HEK293 (cell line): ENCODE measurements around the gene EPM2A.

Experiments used
- MYNN ChIP-seq: fragments of 450-650 bp; formaldehyde crosslinking; IDR thresholded peaks from 2 replicates; pipeline ENCODE4 v1.5.1; 2016; ENCODE audit warnings: missing biosample characterization, missing genetic modification characterization, borderline replicate concordance
- SCRT1 ChIP-seq: fragments of 450-650 bp; formaldehyde crosslinking; IDR thresholded peaks from 2 replicates; pipeline ENCODE4 v1.5.1; 2016; ENCODE audit warnings: missing biosample characterization, missing genetic modification characterization, borderline replicate concordance
- YY1 ChIP-seq: fragments of 450-650 bp; formaldehyde crosslinking; IDR thresholded peaks from 2 replicates; pipeline ENCODE4 v1.5.1; 2018; ENCODE audit warnings: missing biosample characterization, missing genetic modification characterization
- ZNF121 ChIP-seq: fragments of 450-650 bp; formaldehyde crosslinking; IDR thresholded peaks from 2 replicates; pipeline ENCODE4 v1.5.1; 2016; ENCODE audit warnings: missing biosample characterization, missing genetic modification characterization
- ZNF140 ChIP-seq: fragments of 450-650 bp; formaldehyde crosslinking; IDR thresholded peaks from 2 replicates; pipeline ENCODE4 v1.5.1; 2016; ENCODE audit warnings: missing biosample characterization, missing genetic modification characterization
- ZNF416 ChIP-seq: fragments of 450-650 bp; formaldehyde crosslinking; IDR thresholded peaks from 2 replicates; pipeline ENCODE4 v1.5.1; 2016; ENCODE audit warnings: missing biosample characterization, missing genetic modification characterization
- ZNF629 ChIP-seq: fragments of 450-650 bp; formaldehyde crosslinking; IDR thresholded peaks from 2 replicates; pipeline ENCODE4 v1.5.1; 2017; ENCODE audit warnings: missing biosample characterization, missing genetic modification characterization
- TF ChIP-seq, protein P1 (sequence below): fragments of 450-650 bp; formaldehyde crosslinking; optimal IDR thresholded peaks from 2 replicates; pipeline ENCODE3; 2016; ENCODE audit warnings: missing biosample characterization, mild to moderate bottlenecking, missing genetic modification characterization
- TF ChIP-seq, protein P2 (sequence below): fragments of 450-650 bp; formaldehyde crosslinking; IDR thresholded peaks from 2 replicates; pipeline ENCODE4 v1.5.1; 2016; ENCODE audit warnings: missing biosample characterization, missing genetic modification characterization

DNA sequence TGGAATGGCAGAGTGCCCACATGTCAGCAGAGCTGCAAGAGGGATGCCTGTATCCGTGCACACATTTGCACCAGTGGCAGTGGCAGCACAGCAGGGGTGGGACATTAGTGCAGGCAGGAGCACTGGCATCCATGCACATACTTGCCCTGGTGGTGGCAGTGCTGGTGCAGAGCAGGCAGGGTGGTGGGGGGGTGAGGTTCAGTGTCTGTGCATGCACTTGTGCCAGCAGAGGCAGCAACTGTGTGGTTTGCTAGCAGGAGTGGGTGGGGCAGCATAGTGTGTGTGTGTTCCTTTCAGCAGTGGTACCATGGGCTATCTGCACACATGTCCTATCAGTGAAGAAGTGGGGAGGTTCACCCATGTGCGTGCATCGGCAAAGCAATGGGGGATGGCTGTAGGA is 151.6 kb downstream of the EPM2A start:
- TF ChIP-seq, protein P1, sequence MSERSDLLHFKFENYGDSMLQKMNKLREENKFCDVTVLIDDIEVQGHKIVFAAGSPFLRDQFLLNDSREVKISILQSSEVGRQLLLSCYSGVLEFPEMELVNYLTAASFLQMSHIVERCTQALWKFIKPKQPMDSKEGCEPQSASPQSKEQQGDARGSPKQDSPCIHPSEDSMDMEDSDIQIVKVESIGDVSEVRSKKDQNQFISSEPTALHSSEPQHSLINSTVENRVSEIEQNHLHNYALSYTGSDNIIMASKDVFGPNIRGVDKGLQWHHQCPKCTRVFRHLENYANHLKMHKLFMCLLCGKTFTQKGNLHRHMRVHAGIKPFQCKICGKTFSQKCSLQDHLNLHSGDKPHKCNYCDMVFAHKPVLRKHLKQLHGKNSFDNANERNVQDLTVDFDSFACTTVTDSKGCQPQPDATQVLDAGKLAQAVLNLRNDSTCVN = no peak
- no peak for TF ChIP-seq ZNF121 (tag by site-specific recombination)
- no peak for TF ChIP-seq ZNF140 (tag by site-specific recombination)
- TF ChIP-seq, protein P2, sequence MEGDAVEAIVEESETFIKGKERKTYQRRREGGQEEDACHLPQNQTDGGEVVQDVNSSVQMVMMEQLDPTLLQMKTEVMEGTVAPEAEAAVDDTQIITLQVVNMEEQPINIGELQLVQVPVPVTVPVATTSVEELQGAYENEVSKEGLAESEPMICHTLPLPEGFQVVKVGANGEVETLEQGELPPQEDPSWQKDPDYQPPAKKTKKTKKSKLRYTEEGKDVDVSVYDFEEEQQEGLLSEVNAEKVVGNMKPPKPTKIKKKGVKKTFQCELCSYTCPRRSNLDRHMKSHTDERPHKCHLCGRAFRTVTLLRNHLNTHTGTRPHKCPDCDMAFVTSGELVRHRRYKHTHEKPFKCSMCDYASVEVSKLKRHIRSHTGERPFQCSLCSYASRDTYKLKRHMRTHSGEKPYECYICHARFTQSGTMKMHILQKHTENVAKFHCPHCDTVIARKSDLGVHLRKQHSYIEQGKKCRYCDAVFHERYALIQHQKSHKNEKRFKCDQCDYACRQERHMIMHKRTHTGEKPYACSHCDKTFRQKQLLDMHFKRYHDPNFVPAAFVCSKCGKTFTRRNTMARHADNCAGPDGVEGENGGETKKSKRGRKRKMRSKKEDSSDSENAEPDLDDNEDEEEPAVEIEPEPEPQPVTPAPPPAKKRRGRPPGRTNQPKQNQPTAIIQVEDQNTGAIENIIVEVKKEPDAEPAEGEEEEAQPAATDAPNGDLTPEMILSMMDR = no peak
- TF ChIP-seq MYNN (tag by site-specific recombination) = no peak
- TF ChIP-seq ZNF629 (tag by site-specific recombination) = no peak
- no peak for TF ChIP-seq ZNF416 (tag by site-specific recombination)
- no peak for TF ChIP-seq SCRT1
- TF ChIP-seq YY1 (tag by site-specific recombination) = no peak
